HCT116 (cell line): ENCODE results near the gene LDLRAD4.

Source experiments
- CTCF ChIP-seq, 3 experiments: fragments of 200-600 bp in 1 of 3; sonication (generic) in 1 of 3; IDR thresholded peaks in 2 of 3; conservative IDR thresholded peaks in 1 of 3; 2 replicates each; pipeline ENCODE4 v1.5.1; 2012 to 2017; ENCODE audit warnings: low read depth in 2 of 3, low read length in 2 of 3, antibody characterized with exemption in 1 of 3, borderline replicate concordance in 1 of 3, control low read depth in 1 of 3, mild to moderate bottlenecking in 1 of 3, mixed read lengths in 1 of 3, mixed run types in 1 of 3, moderate library complexity in 1 of 3; ENCODE audit not compliant: insufficient read depth in 1 of 3
- FOSL1 ChIP-seq: IDR thresholded peaks from 2 replicates; pipeline ENCODE4 v1.6.1; 2012; ENCODE audit warnings: low read depth
- POLR2A ChIP-seq: IDR thresholded peaks from 2 replicates; pipeline ENCODE4 v1.7.0; 2011; ENCODE audit warnings: borderline replicate concordance; ENCODE audit not compliant: insufficient read depth, insufficient read length; ENCODE audit errors: extremely low read depth
- SP1 ChIP-seq: IDR thresholded peaks from 2 replicates; pipeline ENCODE4 v1.6.1; 2012; ENCODE audit warnings: low read depth
- TF ChIP-seq, protein P1 (sequence below): IDR thresholded peaks from 2 replicates; pipeline ENCODE4 v1.6.1; 2012; ENCODE audit warnings: low read depth

GRCh38 chr18:13399511-13399910 is 181.0 kb downstream of the LDLRAD4 start:
- TF ChIP-seq, protein P1, sequence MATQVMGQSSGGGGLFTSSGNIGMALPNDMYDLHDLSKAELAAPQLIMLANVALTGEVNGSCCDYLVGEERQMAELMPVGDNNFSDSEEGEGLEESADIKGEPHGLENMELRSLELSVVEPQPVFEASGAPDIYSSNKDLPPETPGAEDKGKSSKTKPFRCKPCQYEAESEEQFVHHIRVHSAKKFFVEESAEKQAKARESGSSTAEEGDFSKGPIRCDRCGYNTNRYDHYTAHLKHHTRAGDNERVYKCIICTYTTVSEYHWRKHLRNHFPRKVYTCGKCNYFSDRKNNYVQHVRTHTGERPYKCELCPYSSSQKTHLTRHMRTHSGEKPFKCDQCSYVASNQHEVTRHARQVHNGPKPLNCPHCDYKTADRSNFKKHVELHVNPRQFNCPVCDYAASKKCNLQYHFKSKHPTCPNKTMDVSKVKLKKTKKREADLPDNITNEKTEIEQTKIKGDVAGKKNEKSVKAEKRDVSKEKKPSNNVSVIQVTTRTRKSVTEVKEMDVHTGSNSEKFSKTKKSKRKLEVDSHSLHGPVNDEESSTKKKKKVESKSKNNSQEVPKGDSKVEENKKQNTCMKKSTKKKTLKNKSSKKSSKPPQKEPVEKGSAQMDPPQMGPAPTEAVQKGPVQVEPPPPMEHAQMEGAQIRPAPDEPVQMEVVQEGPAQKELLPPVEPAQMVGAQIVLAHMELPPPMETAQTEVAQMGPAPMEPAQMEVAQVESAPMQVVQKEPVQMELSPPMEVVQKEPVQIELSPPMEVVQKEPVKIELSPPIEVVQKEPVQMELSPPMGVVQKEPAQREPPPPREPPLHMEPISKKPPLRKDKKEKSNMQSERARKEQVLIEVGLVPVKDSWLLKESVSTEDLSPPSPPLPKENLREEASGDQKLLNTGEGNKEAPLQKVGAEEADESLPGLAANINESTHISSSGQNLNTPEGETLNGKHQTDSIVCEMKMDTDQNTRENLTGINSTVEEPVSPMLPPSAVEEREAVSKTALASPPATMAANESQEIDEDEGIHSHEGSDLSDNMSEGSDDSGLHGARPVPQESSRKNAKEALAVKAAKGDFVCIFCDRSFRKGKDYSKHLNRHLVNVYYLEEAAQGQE, result no peak
- no peak for TF ChIP-seq CTCF (IDR thresholded peaks at IDR 0.05 in 2 of 3, conservative IDR thresholded peaks at IDR 0.05 in 1 of 3; ENCODE audit: borderline replicate concordance in 1 of 3, insufficient read depth in 1 of 3, low read depth in 2 of 3, low read length in 2 of 3)
- no peak for TF ChIP-seq SP1
- TF ChIP-seq POLR2A, result no peak
- no peak for TF ChIP-seq FOSL1
